DMS153 treated with DMSO at 0.1 percent for 48 hours (cell line): ENCODE results near the gene IRX4.

Experiments
- DNase-seq: peaks from one replicate; lab custom pipeline; 2025; ENCODE audit not compliant: unreplicated experiment; lab: John Stamatoyannopoulos, UW

The IRX4 gene

DNA sequence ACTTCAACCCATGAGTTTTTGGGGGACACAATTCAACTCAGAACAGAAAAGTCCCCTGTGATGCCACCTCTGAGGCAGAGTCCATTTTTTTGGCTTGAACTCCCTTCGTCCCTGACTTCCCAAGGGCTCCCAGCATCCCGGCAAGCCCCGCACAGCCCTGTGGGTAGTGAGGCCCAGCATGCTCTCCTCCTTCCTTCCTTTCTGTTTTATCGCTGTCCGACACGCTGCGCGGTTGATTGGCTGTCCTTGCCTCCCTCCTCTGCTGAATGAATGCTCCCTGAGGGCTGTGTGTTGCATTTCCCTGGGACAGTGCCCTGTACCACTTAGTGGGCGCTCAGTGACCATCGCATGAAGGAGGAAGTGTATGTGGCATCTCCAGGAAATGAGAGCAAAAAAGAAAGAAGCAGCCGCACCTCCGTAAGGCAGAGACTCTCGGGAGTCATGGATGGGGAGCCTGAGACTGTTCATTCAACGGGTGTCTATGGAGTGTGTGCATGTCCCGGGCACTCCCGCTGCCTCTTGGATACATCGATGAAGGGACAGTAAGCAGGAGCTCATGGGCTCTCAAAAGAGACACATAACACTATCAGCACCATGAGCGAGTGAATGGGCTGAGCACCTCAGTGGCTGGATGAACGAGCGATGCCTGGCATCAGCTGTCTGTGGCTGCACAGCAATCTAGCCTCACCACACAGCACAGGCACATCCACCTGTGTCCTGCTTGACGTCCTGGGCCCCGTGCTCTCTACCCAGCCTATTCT, 10.1 kb upstream of the IRX4 start:
- DNase-seq, result no peak

DNA sequence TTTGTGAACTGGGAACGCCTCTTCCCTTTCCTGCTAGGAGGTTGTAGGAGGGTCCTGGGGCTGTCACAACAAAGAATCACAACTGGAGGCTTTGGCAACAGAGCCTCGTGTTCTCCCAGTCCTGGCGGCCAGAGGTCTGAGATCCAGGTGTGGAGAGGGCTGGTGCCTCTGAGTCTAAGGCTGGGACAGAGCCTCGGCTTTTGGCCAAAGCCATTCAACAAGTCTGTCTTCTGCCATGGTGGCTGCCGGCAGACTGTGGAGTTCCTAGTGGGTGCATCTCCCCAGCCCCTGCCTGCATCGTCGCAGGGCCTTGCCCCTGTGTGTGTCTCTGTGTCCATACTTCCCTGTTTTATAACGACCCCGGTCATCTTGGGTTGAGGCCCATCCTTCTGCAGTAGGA, 9.5 kb upstream of the IRX4 start:
- DNase-seq, result no peak

DNA sequence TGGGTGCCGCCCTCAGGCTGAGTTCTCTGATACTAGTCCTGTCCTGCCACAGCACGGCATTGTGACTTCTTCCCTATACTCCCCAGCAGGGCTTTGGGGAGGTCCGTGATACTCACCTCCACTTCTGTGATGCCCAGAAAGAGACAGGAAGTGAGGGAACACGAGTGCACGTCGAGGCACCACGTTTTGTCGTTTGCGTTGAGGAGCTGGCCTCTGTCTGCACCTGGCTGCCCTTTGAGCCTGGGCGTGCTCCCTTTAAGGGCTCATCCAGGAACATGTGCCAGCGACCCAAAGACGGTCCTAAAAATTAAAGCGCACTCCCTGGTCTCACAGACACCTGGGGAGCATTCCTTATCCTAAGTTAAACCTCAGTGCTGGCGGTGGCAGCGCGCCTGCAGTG, 8.7 kb upstream of the IRX4 start:
- DNase-seq, result no peak

DNA sequence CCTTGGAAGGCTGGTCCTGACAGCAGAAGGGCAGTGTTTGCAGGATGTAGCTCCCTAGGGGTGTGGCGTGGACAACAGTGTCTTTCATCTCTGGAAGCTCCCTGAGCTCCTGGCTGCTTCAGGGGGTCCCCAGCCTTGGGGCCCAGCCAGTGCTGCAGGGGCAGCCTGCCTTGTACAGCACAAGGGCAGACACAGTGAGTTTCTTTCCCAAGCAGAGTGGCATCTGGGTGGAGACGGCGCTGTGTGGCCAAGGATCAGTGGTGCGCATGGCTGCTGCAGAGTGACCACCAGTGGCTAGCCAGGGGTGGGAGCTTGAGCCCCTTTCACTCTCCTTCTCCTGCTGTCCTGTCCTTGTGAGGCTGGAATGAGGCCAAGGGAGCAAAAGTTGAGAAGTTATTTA, 7.6 kb upstream of the IRX4 start:
- DNase-seq, result no peak

DNA sequence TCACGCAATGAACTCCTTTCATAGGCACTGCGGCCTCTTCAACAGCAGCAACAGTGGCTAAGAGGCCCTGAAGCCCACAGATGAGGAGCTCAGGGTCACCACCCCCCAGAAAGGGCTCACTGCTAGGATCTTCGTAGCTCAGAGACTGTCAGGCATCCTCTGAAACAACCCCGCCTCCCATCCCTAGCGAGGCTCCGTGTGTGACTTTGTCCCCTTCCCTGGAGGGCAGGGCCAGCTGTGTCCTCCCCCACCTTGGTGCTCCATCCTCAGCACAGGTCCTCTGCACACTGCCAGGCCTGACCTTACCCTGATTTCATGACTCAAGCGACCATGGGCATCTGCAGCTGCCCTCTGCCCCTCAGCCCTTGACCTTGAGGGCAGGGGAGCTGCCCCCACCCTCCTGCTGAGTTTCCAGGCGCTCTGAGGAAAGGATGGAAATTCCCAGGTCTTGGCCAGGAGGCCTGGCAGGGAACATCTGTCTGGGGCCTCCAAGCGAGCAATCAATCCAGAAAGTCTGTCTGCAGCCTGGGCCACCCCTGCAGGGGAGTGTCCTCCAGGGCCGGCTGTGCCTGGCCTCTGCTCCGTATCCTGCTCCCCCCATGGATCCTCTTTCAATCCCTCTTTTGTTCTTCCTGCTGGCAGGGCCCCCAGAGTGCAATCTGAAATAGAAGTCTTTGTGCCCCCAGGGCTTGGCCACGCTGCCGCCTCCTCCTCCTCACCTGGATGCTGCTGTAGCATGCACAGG, 6.8 kb upstream of the IRX4 start:
- DNase-seq, result no peak

DNA sequence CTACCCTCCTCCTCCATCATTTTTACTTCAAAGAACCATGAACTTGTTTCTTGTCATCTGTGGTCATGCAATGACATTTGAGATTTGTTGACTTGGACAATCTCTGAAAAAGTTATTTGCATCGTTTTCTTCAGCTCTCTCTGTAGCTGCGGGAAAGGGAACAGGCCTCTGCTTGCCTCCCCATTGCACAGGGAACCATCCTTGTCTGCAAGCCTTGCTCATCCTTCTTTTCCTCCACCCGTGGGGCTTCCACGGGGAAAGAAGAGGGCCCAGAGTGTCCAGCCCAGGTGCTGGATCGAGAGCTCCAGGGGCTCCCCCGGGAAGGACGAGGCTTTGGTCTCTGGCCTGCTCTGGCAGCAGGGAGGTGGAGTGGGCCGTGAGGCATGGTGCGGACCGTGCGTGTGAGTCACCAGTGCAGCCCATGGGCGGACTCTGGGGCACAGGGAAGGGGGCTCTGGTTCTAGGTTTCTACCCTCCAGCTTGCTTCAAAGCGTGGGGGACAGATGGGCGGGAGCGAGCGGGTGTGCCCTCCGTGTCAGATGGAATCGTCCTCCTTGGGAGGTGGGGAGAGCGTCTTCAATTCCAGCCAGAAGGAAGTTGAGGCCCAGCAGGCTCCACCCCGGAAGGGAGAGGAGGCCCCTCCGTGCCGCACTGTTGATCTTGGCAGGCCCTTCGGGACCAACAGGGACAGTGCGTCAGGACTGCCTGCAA, 6.0 kb upstream of the IRX4 start:
- DNase-seq, result no peak

DNA sequence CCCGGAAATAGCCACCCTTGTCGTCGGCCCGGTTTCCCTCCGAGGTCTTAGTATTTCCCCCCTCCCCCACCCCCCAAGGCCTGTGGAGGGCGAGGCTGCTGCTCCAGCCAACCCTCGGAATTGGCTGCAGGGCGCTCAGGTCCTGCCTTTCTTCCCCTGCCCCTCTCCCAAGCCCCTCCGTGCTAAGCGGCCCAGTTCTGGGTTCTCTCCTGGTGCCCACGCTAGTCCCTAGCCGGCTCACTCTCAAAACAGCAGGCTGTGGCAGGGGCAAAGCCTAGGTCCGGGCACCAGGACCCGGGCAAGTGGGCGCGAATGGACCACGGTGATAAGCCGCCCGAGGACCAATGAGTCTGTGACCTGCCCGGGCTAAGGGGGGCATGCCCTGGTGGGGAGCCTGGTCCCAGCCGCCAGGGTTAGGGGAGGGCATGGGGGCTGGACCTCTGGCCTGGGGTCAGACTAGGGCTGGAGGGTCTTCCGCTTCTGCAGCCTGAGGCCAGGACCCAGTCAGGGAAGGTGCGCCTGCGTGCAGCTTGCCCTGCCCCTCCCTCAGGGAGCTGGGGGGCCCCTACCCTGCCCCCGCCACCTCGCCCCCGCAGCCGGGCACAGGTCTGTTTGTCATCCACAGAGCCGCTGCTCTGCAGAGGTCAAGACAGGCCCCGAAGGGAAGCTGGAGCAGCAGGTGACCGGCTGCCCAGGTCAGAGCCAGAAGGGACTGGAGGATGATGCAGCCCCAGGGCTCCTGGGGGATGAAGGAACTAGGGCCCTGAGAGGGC, 5.0 kb upstream of the IRX4 start:
- DNase-seq, result no peak

DNA sequence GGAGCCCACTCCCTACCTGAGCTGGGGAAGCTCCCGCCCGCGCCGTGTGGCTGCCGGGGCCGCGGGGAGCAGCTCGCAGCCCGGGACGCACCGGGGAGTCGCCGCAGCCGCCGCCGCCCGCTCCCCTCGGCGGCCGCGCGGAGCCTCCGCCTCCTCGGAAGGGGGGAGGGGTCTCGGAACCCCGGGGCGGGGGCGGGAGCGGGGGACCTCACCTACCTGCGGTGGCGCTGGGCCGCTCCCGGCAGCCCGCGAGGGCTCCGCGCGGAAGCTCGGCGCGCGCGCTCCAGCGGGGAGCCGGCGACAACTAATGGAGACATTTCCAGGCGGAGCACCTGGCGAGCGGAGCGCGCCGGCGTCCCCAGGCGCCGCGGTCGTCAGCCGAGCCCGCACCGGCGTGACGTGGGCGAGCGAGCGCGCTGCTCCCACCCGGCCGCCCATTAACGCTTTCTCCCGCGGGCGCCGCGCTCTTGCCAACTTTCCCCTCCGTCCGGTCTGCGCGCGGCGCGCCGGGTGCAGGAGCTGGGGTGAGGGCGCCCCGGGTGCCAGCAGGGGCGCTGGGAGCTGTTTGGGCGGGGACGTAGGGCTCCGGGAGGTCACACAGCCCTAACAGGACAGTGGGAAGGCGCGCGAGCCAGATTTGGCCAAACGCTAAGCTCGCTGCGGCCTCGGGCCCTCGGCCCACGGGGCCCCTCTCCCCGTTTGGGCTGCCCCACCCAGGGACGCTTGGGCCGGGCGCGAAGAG, 4.3 kb upstream of the IRX4 start:
- DNase-seq, result no peak

DNA sequence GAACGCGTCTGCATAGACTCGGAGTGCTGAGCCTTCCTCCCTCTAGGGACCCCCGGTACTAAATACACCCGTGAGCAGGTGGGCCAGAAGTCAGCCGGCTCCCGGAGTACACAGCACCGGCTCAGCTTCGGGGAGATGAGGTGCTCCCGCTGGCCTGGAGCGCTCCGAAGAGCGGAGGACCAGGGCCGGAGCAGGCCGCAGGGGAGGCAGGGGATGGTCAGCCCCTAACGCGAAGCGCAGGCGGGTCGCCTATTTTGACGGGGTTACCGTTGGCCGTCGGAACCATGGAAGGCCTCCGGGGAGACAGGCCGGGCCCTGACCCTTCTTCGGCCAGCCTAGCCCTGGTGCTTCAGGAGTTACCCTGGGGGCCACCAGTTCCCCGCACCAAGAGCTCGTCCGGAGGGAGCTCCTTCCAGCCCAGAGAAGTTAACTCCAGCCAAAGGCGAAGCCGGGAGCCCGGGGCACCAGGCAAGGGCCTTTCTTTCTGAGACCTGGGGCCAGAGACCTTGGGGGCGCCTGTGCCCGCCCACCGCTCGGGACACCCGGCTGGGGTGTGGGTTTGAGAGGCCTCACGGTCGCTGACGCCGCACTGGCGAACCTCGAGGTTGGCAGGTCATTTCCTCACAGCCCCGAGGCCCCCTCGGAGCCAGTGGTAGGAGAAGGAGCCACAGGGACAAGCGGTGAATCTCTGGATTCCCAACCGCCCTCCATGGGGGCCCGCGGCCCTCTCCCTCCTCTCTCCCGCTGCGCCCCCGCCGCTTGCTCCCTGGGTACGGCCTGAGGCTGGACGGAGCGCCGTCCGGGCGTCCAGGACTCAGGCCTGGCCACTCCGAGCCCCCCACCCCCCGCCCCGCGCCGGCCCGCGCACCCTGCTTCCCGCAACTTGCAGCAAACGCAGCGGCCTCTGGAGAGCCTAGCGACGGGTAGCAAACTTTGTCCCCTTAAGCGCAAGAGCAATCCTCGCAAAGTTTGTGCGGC, 3.4 kb upstream of the IRX4 start:
- no peak for DNase-seq

DNA sequence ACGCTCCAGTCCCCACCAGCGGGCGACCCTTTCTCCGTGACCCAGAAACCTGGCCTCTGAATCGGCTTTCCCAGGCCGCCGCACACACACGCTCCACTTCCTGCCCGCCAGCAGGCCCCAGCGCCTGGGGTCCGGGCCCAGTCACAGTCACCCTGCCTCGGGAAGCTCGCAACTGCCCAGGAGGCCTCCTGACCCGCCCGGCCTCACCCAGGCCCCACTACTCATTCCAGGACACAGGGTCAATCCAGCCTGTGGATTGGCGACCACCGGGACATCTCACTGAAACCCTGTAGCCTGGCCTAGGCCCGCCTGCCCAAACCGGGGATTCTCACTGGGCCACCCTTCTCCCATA, 2.7 kb upstream of the IRX4 start:
- no peak for DNase-seq

DNA sequence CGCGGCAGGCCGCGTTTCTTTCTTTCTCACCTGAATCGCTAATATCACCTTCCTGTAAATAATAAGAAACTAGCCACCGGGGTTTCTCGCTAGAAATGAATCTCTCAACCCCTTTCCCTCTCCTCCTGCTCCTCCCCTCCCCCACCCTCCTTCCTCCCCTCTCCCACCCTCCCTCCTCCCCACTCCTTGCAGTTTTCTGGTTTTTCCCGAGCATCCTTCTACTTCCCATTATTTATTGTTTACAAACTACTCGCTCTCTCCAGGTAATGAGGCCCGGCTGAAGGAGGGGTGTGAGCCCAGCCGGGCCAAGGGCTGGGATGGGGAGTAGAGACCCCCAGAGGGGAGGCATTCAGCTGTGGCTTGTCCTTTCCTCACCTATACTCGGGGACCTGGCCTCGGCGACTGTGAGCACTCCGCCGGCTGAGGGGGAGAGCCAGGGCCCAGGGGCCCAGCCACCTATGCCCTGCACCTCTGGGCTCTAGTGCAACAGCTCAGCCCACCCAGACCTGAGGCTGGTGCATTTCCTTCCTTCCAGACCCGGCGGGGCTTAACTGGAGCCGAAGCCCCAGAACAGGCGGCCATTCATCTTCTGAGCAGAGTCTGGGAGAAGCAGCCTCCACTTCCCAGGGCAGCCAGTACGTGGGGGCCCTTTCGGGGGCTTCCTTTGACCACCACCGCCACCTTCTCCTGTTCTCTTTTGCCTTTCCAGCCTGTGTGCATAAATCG, 2.1 kb upstream of the IRX4 start:
- no peak for DNase-seq

DNA sequence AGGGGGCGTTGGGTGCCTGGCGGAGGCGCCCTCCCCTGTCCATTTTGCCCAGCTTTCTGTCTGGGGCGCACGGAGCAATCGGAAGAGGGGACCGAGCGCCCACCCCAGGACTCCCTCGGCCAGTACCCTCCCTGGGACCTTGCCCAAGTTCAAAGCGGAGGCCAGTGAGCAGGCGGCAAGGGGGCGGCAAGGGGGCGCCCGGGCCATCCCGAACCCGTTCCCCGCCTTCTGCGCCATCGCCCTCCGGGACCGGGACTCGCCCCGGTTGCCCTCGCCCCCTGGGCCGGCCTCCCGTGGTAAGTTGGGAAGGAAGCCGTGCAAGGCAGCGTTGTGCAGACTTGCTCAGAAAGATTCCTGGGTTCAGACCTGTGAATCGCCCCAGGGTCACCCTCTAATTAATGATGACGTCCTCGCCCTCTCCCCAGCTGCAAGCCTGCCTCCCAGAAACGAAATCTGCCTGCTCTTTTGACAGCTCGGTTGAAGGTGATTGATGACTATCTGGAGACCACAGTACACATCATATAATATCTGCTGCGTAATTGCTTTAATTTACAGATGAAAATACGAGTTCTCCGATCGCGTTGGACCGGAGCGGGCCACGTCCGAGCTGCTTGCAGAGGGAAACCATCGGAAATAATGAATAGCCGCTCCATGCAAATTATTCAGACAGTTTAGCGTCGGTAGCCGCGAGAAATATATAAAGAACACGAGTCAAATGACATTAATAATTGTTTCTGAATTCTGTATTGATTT, 1.4 kb upstream of the IRX4 start:
- DNase-seq, result no peak

DNA sequence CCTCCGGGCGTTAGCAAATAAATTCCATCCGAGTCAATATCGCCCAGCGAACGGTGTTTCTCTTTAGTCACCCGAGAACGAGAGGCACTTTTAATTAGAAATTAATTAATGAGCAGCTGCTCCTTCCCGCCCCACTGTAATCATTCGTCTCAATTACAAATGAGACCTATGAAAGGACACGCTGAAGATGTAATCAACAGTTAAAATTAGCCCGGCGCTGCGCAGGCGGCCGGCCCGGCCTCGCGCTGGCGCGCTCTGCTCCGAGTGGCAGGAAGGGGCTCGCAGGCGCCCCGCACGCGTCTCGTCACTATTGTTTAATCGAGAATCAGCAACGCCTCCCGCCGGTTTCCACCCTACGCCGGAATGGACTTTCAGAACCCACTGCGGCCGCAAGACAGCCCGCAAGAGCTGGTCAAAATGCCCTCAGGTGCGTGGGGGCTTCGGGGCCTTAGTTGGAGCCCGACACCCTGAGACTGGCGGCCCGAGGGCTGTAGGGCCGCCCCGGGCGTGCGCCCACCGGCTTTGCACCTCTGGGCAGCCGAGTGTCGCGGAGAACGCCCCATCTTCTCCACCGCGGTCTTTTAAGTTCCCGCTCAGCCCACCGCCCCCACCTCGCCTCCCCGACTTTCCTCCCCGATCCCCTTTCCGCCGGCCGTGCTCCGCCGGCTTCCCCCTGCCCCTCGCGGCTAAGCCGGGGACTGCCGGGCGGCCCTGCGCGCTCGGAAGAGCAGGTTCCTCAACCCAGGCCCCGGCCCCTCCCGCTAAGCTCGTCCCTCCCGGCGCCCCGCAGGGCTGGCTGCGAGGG, 597 bp upstream of the IRX4 start:
- DNase-seq, result no peak

DNA sequence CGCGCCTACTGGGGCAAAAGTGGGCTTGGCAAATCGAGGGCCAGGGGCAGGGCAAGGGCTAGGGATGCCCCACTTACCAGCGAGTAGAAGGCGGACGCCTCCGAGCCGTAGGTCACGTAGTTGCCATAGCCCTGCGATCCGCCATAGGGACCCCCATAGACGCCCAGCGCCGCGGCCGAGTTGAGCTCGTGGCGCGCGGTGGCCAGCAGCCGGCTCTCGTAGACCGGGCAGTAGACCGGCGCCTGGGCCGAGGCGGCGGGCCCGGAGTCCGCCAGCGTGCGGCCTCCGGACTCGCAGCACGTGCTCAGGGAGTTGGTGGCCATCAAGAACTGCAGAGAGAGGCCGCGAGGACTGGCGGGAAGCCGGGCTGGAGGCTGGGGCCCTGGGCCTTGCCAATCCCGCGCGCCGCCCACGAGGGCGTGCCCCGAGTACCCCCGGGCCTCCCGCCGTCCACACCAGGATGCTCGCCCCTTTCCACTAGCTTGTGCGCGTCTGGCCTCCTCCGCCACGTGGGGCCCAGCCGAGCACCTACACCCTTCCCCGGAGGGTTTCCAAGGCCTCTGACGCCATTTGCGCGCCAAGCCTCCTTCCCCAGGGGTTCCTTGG, 891 bp downstream of the IRX4 start:
- peak; percentile 23 for DNase-seq

DNA sequence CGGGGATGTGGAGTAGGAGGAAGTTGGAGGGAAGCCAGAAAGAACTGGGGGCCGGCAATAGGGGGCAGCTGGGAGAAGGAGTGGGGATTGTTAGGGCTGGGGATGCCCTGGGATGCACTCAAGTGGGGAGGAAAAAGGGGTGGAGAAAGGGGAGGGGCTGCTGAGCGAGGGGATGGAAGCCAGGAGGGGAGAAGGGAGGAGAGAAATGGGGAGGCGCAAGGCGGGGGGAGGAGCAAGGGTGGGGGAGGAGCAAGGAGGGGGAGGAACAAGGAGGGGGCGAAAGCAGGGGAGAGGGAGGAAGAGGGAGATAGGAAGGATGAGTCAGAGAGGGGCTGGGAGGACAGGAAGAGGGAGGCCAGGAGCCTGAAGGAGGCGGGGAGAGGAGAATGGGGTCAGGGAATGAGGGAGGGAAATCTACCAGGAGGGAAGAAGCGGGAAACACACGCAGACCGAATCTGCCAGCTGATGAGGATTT, 1.6 kb downstream of the IRX4 start:
- DNase-seq, result no peak

DNA sequence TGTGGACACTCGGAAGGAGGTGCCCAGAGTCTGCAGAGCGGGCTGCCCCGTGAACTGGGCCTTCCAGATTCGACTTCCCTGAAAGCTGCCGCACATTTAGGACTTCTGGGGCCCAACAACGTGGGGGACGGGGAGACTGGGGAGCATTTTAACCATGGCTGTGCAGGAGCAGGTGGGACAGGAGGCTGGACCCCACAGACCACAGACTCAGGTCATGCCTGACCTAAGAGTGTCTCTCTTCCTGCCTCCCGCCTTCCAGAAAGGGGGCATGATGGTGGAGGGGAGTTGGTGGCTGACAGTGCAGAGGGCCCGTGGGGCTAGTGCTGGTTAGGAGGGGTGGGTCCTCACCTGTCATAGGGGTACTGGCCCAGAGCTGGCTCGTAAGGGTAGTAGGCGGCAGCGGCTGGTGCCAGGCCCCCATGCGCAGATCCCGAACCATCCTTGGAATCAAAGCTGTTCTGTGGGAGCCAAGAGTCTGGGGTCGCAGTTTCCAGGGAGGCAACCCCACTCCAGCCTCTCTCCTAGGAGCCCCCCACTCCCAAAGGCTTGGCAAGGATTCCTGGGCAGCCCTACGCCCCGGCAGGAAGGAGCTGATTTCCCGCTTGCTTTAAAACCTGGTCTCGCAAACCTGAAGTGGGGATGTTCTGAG, 2.2 kb downstream of the IRX4 start:
- DNase-seq, result no peak
